Kidney epithelial cell (primary cell): ENCODE data around the gene DMKN. TPM values are rescaled to one million over a fixed set of nuclear protein-coding genes. Genes with fewer than 3 reads are reported as not detected.

Experiments used
- DNase-seq: peaks from one replicate; pipeline ENCODE4 v3.0.0-alpha.2; 2010; ENCODE audit warnings: low read depth
- H3K27me3 ChIP-seq: 2 replicates; pipeline ENCODE4 v1.6.0; 2011; ENCODE audit warnings: low read length; ENCODE audit not compliant: control insufficient read depth, insufficient read depth
- H3K36me3 ChIP-seq: 2 replicates; pipeline ENCODE4 v1.5.1; 2011; ENCODE audit warnings: low read length; ENCODE audit not compliant: control insufficient read depth, insufficient read depth
- H3K4me3 ChIP-seq: 2 replicates; pipeline ENCODE4 v1.5.1; 2011; ENCODE audit warnings: low read depth, mild to moderate bottlenecking, control low read depth, low read length
- CTCF ChIP-seq: IDR thresholded peaks from 2 replicates; pipeline ENCODE4 v1.5.1; 2011; ENCODE audit warnings: mild to moderate bottlenecking, moderate library complexity, low read length, control low read depth, inconsistent platforms; ENCODE audit not compliant: insufficient read depth, poor library complexity, severe bottlenecking
- total RNA-seq: library from RNA; depleted of rRNA; stranded (reverse); fragments of >200 nt; gene quantifications from 2 replicates; pipeline ENCODE4 v1.2.3, GENCODE V29; 2015

DMKN gene
- total RNA-seq, 1 donor from 2014 or later: 266 TPM

GRCh38 chr19:35551091-35551810 lies 37.8 kb upstream of the DMKN start:
- peaks cover 3% of the 10 kb centered on the region for H3K36me3 ChIP-seq
- H3K27me3 ChIP-seq: peaks cover 7% of the 10 kb centered on the region
- TF ChIP-seq CTCF: no peak
- H3K4me3 ChIP-seq: no peak overlapping the region
- no peak for DNase-seq

GRCh38 chr19:35549879-35550523 lies 36.6 kb upstream of the DMKN start:
- Histone ChIP-seq H3K4me3 (no peak overlapping the region), H3K27me3 (peaks cover 2% of the 10 kb centered on the region), H3K36me3 (peaks cover 3% of the 10 kb centered on the region)
- no peak for DNase-seq
- TF ChIP-seq CTCF: no peak

- H3K4me3 ChIP-seq: no peak overlapping the region
- TF ChIP-seq CTCF: peak; percentile 66
- no peak for DNase-seq
Observed at GRCh38 chr19:35549174-35549788, 35.8 kb upstream of the DMKN start.

GRCh38 chr19:35546532-35546931 lies 33.1 kb upstream of the DMKN start:
- Histone ChIP-seq H3K27me3 (no peaks in the 10 kb centered on the region), H3K4me3 (peak overlapping the region; percentile 79), H3K36me3 (peaks cover 3% of the 10 kb centered on the region)
- TF ChIP-seq CTCF: no peak
- DNase-seq: no peak

More at GRCh38 chr19:35549174-35549788, 35.8 kb upstream of the DMKN start:
- Histone ChIP-seq H3K36me3 (peaks cover 3% of the 10 kb centered on the region), H3K27me3 (no peaks in the 10 kb centered on the region)

GRCh38 chr19:35545855-35546381 lies 32.5 kb upstream of the DMKN start:
- Histone ChIP-seq H3K27me3 (no peaks in the 10 kb centered on the region), H3K4me3 (peak overlapping the region; percentile 79), H3K36me3 (peaks cover 3% of the 10 kb centered on the region)
- DNase-seq: no peak
- TF ChIP-seq CTCF: no peak
